ENCODE data around the gene PRCC.
A peak's percentile ranks its signal among the peaks of the same experiment; 100 is the strongest.
"Not testable (repeated sequence)": the region's sequence is repeated elsewhere in the genome, so short reads cannot be mapped to it uniquely, and the experiment has no call there.

The PRCC gene

DNA sequence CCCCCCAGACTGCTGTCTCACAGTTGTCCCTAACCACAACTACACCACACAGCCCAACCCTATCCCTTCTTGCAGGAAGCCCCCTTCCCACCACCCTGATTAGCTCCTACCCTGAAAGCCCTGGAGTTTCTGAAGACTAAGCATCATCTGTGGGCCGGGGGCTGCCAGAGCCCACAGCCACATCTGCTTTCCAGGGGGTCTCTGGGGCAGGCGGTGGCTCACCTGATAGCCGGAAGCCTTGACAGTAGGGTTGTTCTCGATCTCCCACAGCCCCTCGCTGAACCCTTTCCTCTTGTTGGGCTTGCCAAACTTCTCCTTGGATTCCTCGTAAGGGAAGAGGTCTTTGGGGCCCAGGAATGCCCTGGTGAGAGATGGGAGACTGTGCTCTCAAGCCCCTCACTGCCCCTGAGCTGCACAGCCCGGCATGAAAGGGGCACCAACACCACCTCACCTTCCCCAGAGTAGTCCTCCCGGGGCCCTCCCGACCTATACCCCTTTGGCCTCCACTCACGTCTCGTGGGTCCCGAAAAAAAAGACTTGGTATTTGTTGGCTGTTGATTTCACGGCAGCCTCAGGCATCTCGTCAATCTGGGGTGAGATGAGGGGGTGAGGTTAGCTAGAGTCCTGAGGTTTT, 22.4 kb upstream of the PRCC start:
- DNase-seq = no peak

DNA sequence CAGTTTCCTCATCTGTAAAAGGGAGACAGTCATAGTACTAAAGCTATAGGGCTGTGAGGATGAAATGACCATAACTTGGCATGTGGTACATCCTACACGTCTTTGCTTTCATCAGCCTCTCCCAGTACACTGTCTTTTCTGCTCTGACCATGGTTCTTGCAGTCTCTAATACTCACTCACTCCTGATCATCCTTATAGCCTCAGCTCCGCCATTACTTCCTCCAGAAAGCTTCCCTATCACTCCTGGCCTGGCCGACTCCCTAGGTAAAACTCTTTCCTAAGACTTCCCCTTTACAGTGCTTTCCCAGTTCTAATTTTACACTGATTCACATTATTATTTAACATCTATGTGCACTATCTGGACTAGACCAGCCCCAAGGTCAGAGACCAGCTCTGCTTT, 21.5 kb upstream of the PRCC start:
- no peak for DNase-seq

DNA sequence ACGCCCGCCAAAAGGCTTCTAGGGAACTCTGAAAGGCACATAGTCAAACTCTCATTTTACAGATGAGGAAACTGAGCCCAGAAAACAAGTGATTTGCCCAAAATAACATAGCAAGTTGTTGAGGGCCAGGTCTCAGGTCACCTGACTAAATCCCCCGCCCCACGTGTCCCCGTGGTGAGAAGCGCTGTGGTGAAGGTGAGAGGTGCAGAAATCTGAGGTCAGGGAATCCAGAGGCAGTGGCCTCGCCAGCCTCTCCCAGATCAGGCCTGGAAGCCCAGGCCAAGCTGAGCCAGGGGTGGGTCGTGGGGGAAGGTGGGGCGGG, 21.0 kb upstream of the PRCC start:
- no peak for DNase-seq

DNA sequence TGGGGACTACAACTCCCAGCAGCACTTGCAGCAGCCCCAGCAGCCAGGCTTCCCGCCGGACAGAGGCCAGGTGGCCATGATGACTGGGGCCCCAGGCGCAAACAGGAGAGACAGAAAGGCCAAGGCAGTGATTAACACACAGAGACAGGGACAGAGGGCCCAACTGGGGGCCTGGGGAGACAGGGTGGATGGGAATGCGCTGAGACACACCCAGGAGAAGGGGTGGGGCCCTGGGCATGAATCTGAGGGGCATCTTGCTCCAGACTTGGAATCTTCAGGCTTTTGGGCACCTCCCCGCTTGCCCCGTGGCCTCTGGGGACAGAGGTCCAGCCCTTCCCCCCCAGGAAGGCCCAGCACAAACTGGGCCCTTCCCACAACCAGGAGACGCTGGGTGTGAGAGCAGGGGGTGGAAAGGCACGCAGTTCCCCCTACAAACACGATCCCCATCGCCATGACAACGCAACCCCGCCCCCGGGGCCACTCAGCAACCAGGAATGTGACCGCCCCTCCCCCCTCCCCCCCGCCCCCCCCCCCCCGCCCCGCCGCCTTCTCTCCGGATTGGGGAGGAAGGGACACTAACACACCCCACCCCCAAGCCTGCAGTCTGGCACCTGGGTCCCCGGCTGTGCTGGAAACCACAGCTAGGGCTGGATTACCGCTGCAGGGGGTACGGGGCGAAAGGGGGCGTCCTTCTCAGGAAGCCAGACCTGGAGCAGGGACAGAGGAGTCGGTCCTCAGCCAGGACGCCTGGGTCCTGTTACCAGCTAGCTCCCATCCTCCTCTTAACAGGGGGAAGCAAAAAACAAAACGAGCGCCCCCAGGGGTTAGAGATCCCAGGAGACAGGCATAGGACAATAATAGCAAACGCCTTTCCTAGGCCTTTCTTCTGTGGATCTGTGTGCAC, 20.4 kb upstream of the PRCC start:
- DNase-seq = peak in 2 of 4 experiments; percentile 23 to 43

DNA sequence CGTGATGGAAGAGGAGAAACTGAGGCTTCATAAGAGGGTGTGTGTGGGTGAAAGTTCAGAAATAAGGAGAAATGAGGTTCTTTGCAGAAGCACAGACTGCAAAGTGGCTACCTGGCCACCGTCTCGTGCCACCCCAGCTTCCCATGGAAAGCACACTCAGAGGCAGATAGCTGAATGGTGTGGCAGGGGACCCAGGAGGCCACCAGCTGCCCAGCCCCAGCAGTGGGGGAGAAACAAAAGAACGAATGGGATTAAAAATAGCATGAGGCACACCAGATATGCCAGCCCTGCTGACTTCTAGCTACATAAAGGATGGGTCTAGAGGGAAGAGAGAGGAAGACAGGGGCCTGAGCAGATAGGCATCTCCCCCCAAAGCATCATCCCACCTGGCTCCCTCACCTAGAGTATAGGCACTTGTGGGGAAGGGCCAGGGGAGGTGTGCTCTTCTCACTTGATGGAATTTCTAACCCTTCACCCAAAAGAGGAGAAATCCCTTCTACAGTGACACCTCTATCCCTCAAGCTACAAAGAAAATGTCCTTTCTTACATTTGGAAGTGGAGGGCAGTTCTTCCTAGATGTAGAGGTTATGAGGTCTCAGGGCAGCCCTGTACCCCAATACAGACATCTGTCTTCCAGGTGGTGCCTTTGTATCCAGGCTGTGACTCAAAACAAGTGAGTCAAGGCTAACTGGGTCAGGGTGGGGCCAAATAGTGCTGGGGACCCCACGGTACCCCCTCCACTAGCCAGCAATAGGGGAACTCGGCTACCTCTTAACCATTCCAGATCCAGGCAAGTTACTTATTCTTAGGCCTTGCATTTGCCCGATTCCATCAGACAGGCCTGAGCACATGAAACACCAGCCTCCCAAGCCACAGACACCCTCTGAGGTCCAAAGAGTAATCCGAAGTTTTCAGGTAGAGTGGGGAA, 19.3 kb upstream of the PRCC start:
- DNase-seq = no peak

DNA sequence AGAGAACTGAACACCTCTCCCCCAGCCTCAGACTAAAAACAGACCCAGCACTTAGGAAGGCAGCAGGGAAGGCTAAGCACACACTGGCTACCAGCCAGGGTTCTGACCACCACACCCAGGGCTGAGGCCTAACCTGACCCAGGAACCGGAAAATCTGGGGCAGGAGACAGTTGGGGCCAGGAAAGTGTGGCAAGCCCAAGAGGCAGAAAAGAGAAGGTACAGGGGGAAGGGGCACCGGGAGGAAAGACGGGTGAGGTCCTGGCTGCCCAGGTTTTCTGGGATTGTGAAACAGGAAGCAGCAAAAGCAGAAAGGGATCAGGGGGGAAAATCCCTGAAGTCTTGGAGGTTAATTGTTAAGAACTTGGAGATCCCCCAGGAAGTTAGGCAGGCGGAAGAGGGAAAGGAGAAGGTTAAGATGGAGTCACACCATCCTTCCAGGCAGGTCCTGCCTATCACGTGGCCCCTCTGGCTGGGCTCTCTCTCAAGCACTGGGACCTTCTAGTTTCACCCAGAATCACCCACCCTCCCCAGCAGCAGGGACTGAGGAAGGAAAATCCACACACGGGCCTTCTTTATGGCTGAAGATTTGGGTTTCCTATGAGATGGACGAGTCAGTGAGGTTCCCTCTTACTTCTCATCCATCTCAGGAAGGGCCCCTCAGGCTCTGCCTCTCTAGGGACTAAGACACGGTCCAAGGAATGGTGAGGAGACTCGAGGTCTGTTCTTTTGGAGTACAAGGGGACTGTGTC, 18.5 kb upstream of the PRCC start:
- no peak for DNase-seq

DNA sequence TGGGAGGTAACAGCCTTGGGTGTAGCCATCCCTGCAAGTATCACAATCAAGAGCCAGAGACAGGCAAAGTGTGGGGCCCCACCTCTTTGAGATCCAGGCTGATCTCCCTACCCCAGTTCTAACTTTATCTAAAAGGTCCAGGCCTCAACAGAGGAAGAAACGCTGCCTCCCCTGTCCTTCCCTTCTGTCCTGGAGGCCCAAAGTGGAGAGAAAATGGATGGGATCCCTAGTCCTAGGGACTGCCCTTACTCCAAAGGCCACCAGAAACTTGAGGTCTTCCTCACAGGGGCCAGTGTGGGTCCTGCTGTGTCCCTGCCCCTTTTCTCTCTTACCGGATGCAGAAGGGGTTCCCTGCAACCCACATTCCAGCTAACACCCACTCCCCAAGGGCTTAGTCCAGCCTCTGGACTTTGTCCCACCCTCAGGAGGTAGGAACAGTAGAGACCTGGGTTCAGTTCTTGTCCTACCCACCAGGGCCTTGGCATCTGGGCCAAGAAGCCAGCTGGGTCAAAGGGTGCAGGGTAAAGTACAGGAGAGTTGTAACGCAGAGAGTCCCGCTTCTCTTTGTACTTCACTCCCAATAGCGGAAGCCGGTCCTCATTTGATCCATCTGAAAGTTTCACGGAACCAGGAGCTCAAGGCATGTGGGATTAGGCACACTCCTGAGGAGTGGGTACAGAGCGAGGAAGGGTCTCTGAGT, 17.8 kb upstream of the PRCC start:
- DNase-seq = no peak

DNA sequence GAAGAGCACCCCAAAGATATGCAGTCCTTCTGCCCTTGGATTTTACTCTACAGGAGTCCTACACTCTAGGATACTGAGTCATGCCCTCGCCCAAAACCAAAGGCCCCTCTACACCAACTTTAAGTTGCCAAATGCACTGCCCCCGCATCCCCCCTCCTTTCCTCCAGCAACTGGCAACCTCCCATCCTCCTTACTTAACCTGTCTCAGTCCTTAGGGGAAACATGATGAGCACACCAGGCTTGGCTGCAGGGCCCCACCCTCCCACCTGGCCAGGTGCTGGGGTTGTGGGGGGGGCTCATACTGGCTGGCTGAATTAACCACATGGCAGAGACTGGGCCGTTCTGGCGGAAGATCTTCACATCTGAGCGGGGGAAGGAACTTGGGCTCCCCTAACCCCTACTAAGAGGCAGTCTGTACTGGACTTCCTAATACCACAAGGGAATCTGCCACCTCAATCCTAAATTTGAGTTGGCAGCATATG, 17.1 kb upstream of the PRCC start:
- no peak for DNase-seq

DNA sequence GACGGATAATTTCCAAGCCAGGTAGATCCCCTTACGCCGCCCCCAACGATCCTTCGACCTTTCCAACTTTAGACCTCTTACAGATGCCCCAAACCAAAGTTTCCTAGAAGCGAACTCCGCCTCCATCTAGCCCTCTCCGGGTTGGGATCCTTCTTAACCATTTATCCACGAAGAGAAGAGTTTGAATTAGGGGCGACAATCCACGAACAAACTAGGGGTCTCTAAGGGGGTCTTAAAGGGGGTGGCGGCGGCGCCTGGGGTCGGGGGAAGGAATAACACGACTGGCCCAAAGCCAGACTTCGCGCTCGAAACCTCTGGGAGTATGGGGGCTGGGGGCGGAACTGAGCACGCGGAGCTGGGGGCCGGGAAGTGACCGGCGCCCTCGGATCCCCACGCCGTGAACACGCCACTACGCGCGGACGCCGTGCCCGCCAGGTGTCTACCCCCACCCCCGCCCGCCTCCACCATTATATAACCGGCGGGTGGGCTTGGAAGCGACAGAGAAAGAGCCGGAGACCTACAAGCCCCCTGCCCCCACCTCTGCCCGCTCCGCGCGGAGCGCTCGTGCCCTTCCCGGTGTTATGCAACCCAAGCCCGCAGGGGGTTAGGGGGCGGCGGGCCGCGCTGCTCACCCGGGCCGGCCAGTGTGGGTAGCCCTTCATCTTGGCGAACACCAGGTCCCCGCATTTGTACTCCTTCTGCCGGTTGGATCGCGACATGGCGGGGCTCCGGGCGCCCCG, 16.5 kb upstream of the PRCC start:
- DNase-seq = peak in 1 of 4 experiments; percentile 35

DNA sequence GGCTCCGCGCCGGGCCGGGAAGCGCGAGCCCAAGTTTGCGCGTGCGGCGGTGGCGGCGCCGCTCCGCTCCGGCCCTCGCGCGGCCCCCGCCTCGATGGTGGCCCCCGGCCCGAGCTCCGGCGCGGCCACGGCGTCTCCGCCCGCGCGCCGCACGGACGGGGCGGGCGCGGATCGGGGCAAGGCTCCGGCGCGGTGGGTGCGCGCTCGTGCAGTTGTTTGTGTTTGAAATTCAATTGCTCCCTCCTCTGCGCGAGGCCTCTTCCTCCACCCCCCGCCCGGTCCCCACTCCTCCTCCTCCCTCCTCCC, 15.9 kb upstream of the PRCC start, which contains the start of gene HDGF:
Gene HDGF, minus strand, starts transcription at position 225 of the 306 bp plus-strand sequence. CDS start 246 bp downstream, outside the sequence.
- no peak for DNase-seq

DNA sequence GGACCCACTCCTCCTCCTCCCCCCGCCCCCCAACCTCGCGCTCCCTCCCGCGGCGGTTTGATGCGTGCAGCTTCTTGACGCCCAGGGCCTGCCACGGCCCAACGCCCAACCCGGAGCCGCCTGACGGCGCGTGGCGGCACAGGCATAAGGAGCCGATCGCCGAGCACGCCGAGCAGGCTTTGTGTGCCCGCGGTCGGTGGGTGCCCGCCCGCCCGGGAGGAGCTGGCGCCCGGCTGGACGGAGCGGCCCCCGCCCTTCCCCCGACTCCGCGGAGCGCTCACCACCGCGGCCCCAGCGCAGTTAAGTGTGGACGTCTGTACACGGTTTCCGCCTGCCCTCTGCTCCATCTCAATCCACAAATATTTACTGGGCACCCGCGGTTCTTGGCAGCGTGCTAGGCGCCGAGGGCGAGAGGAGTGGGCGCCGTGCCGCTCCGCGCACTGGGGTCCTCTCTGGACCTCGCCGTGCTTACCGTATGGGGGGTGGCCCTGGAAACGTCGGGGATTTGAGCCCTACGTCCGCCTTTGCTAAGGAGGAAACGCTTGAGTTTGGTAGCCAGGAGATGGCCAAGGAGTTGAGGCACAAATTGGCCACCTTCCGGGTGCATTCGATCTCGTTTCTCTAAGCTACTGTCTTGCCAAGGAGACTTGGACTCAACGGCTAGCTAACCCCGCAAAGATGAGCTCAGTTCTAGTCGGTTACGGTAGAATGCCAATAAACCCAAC, 15.4 kb upstream of the PRCC start:
- peak; percentile 87 to 98 (median 94) for DNase-seq

DNA sequence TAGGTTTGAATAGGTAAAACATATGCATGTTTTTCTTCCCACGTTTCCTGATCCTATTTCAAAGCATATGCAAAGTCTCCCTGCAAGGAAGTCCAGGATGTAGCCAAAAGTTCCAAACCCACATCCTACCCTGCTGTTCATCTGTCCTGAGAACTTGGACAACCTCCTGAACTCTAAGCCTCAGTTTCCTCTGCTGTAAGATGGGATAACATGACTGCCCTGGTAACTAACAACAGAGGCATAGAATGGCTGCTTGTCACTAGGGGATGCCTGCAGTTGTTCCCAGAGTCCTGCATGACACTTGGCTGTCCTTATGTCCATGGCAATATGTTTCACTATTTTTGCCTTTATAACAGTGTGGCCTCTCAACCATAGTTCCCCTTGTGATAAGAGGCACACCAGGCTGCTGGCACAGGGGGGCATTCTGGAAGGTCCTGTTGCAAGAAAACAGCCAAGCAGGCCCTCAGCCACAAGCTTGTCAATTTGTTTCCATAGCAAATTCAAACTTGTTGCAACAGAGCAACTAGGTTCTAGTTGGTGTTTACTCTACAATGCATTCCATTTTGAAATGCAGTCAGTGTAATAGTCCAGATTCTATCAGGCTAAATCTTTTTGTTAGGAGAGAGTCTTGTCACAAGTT, 14.4 kb upstream of the PRCC start:
- DNase-seq = no peak

DNA sequence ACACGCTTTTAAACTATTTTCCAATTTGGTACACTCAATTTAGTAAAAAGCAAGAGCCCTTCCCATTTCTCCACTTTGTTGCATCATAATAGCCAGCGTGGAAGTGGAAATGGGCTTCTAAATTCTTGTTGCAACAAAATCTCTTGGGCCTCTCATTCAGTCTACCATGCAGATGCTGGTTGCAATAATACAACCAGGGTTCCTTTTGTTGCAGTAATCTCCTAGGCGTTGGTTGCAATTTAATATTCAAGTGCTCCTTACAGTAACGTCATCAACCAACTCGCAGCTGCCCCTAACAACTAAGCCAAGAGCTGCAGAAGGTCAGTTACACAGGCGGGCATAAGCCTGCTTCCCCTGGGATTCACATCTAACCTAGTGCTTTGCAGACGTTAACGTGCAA, 13.1 kb upstream of the PRCC start:
- no peak for DNase-seq

DNA sequence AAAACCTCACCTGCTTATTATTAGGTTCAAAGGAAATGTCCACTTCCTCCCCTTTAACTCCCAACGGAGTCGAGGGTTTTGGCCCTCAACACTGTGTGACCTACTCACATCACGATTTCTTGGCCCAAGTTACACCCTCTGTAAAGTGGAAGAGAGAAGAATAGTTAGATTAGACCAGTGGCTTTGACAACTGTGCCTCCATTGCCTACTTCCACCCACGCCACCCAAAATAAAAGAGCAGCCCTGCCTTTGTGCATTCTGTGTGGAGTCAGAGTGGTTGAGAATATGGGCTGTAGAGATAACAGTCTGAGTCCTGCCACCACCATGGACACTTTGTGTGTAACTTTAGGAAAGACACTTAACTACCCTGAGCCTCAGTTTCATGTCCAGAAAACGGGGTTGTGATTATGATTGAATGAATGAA, 11.8 kb upstream of the PRCC start:
- DNase-seq = no peak

DNA sequence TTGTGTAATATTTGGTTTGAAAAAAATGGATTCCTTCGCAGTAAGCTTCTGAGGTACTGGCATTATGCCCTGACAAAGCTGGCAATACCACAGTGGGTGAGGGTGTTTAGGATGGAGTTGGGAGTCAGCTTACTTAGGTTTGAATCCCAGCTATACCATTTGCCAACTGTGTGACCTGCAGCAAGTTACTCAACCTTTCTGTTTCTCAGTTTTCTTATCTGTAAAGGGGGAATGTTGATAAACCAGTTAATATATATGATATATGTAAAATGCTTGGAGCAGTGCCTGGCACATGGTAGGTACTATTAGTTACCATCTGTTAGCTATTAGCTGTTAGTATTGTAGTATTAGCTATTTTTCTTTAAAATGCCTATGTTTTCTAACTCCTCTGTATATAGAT, 11.0 kb upstream of the PRCC start:
- no peak for DNase-seq

DNA sequence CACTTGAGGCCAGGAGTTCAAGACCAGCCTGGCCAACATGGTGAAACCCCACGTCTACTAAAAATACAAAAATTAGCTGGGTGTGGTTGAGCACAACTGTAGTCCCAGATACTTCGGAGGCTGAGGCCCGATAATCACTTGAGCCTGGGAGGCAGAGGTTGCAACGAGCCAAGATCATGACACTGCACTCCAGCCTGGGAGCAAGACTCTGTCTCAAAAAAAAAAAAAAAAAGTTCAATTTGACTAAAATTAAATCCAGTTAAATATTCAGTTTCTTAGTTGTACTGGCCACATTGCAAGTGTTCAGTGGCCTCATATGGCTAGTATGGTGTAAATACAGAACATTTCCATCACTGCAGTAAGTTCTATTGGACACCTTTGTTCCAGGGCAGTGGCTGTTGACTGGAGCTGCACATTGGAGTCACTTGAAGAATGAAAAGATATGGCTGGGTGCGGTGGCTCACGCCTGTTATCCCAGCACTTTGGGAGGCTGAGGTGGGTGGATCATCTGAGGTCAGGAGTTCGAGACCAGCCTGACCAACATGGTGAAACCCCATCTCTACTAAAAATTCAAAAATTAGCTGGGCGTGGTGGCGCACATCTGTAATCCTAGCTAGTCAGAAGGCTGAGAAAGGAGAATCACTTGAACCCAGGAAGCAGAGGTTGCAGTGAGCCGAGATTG, 9.6 kb upstream of the PRCC start:
- not testable (repeated sequence) for DNase-seq

DNA sequence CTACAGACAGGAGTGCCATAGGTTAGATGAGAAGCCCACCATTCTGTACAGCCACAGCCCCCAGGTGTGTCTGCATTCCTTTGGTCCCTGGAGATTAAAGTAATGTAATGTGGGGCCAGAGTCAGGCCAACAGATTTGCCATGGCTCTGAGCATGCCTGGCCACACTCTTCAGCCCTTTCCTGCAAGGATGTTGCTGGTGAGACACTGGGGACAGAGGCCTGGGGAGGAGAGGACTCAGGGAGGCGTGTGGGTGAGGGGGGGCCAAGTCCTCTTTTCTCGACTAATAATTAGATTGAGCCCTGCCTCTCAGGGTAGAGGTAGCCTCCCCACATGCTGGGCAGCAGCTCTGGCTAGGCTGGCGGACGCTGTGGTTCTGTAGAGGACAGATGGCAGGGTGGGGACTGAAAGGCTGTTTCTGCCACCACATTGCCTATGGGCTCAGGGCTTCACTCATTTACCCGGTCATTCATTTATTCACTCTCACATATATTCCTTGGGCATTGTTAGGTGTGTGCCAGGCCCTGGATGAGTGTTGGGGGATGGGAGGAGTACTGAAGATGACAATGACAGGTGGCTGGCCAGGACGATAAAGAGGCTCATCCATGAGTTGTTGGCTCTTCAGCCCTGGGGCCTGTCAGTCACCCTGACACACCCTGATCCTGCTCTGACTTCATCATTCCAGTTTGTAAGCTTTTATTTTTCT, 7.1 kb upstream of the PRCC start:
- no peak for DNase-seq

DNA sequence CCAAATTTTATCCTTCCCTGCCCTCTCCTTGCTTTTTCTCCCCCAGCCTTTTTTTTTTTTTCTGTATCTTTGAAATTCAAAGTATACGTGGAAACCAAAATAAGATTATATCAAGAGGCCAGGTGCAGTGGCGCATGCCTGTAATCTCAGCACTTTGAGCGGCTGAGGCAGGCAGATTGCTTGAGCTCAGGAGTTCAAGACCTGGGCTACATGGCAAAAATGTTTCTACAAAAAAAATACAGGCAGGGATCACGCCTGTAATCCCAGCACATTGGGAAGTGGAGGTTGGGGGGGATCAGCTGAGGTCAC, 6.6 kb upstream of the PRCC start:
- no peak for DNase-seq

DNA sequence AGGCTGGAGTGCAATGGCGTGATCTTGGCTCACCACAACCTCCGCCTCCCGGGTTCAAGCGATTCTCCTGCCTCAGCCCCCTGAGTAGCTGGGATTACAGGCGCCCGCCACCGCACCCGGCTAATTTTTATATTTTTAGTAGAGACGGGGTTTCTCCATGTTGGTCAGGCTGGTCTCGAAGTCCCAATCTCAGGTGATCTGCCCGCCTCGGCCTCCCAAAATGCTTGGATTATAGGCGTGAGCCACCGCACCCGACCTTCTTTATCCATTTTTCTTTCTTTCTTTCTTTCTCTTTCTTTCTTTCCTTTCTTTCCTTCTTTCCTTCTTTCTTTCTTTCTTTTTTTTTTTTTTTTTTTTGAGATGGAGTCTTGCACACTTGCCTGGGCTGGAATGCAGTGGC, 2.2 kb upstream of the PRCC start:
- not testable (repeated sequence) for DNase-seq

All from activated naive CD4-positive, alpha-beta T cell (primary cell).